ENCODE measurements around the gene CTNNA3.

DNA sequence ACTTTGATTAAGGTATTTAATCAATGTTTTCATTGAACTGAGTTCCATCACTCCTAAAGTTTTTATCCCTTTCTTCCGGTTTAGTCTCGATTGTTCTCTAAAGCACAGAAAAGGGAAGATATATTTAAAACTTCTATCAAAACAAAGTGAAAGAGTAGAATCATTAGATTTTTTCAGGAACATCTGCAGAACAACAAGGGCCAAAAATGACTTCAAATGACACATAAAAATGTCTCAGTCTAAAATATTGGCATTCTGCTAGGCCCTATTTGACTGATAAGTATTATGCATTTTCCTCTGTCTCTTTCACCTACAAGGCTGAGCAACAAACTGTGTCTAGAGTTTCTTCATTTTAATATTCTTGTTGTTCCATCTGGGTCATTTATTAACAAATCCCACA, 1669.7 kb downstream of the CTNNA3 start:
- TF ChIP-seq EP300 (IDR thresholded peaks at IDR 0.05; ENCODE audit: low read depth) (no peak), CTCF (IDR thresholded peaks at IDR 0.05) (no peak), POLR2AphosphoS5 (IDR thresholded peaks at IDR 0.05) (no peak)
